CD4-positive, alpha-beta memory T cell (primary cell): ENCODE data around the gene PIK3R5. TPM values are rescaled to one million over a fixed set of nuclear protein-coding genes. Genes with fewer than 3 reads are reported as not detected.

Source experiments
- CTCF ChIA-PET: fragments of 350-600 bp; sonication (Branson Sonifier 250); formaldehyde crosslinking; loops from one replicate; lab custom pipeline; 2021; ENCODE audit warnings: inconsistent platforms; ENCODE audit not compliant: partially characterized antibody; lab: Charles Lee
- POLR2A ChIA-PET: fragments of 350-600 bp; sonication (Branson Sonifier 250); formaldehyde crosslinking; loops from one replicate; lab custom pipeline; 2021; ENCODE audit not compliant: partially characterized antibody; lab: Charles Lee
- DNase-seq, 5 donors: peaks; one replicate each; pipeline versions ENCODE4 v3.0.0 to v3.0.0-alpha.2; 2020 to 2022; ENCODE audit warnings: mixed read lengths in 1 of 5
- H3K27ac ChIP-seq: one replicate; pipeline ENCODE4 v1.7.0; 2013; ENCODE audit warnings: low read depth, low read length
- H3K27me3 ChIP-seq: 2 replicates; pipeline ENCODE4 v1.7.0; 2013; ENCODE audit warnings: mild to moderate bottlenecking, low read length, moderate library complexity; ENCODE audit not compliant: insufficient read depth
- H3K36me3 ChIP-seq: 2 replicates; pipeline ENCODE4 v1.7.0; 2013; ENCODE audit warnings: mild to moderate bottlenecking, low read length, moderate library complexity; ENCODE audit not compliant: insufficient read depth
- H3K4me1 ChIP-seq: 2 replicates; pipeline ENCODE4 v1.7.0; 2013; ENCODE audit warnings: mild to moderate bottlenecking, low read length, moderate library complexity; ENCODE audit not compliant: insufficient read depth
- H3K4me3 ChIP-seq, 2 donors: one replicate each; pipeline ENCODE4 v1.7.0; 2013; ENCODE audit warnings: low read length in 2 of 2, mild to moderate bottlenecking in 1 of 2
- H3K9me3 ChIP-seq, 2 donors: one replicate each; pipeline ENCODE4 v1.7.0; 2013; ENCODE audit warnings: low read length in 2 of 2, control low read depth in 1 of 2; ENCODE audit not compliant: control insufficient read depth in 1 of 2
- H3K27ac Mint-ChIP-seq, 7 donors: one replicate each; pipeline ENCODE4 v1.8.0; 2020 to 2021; ENCODE audit warnings: mixed read lengths in 7 of 7, mild to moderate bottlenecking in 6 of 7, inconsistent platforms in 3 of 7, moderate library complexity in 3 of 7
- H3K27me3 Mint-ChIP-seq, 2 donors: one replicate each; pipeline ENCODE4 v1.8.0; 2020 to 2021; ENCODE audit warnings: mixed read lengths in 2 of 2
- H3K36me3 Mint-ChIP-seq, 2 donors: one replicate each; pipeline ENCODE4 v1.8.0; 2020 to 2021; ENCODE audit warnings: mixed read lengths in 2 of 2, inconsistent platforms in 1 of 2, mild to moderate bottlenecking in 1 of 2
- H3K4me1 Mint-ChIP-seq, 4 donors: one replicate each; pipeline ENCODE4 v1.8.0; 2020 to 2021; ENCODE audit warnings: mixed read lengths in 4 of 4, mild to moderate bottlenecking in 1 of 4
- H3K4me3 Mint-ChIP-seq, 8 donors: one replicate each; pipeline ENCODE4 v1.8.0; 2020 to 2021; ENCODE audit warnings: mixed read lengths in 8 of 8, mild to moderate bottlenecking in 7 of 8, moderate library complexity in 6 of 8, inconsistent platforms in 3 of 8
- H3K9me3 Mint-ChIP-seq, 8 donors: one replicate each; pipeline ENCODE4 v1.8.0; 2020 to 2021; ENCODE audit warnings: mixed read lengths in 8 of 8, mild to moderate bottlenecking in 5 of 8, inconsistent platforms in 3 of 8, moderate library complexity in 1 of 8
- intact Hi-C: fragments of 100-400 bp; cut with micrococcal nuclease; formaldehyde crosslinking; loops from one replicate; pipeline ENCODE4 v1.15.1; 2023
- polyA plus RNA-seq, 2 donors: library from polyadenylated mRNA; unstranded; fragments of 300-500 nt; fragmentation: Illumina TruSeq; gene quantifications; one replicate each; pipeline ENCODE4 v1.2.3, GENCODE V29; 2021
- total RNA-seq, 2 experiments: library from RNA; stranded (reverse); gene quantifications; one replicate each; pipeline ENCODE4 v1.2.3, GENCODE V29; 2021

Gene PIK3R5
- total and polyA plus RNA-seq, 4 experiments from 2014 or later: 18.5 to 89.4 (median 73.6) TPM

GRCh38 chr17:8922928-8923327 lies 42.6 kb downstream of the PIK3R5 start:
- ChIA-PET POLR2A (interaction anchor here (1.0 to 1.1 kb wide), 2 partner anchors 19 to 26 kb away, joined by 3 to 4 read pairs; no protein-coding TSS in a partner anchor), CTCF (interaction anchor here (0.6 kb wide), 1 partner anchor 14 kb away, joined by 3 read pairs; no protein-coding TSS in a partner anchor)
- Histone ChIP-seq H3K4me1 (peaks cover 48% of the 10 kb centered on the region), H3K27me3 (no peaks in the 10 kb centered on the region), H3K27ac (no peak overlapping the region), H3K9me3 (peaks cover under 1 to 4% of the 10 kb centered on the region in 2 donors), H3K4me3 (no peak overlapping the region), H3K36me3 (peaks cover 7% of the 10 kb centered on the region)
- Mint-ChIP-seq H3K4me3 (no peak overlapping the region), H3K9me3 (peaks cover 0 to 21% (median 7%) of the 10 kb centered on the region in 8 donors), H3K27ac (peak overlapping the region in 1 of 7 donors; percentile 65), H3K36me3 (peaks cover 25 to 27% of the 10 kb centered on the region in 2 donors), H3K4me1 (peaks cover 20 to 37% (median 28%) of the 10 kb centered on the region in 4 donors), H3K27me3 (no peaks in the 10 kb centered on the region)
- intact Hi-C loops: no loop called here
- DNase-seq: no peak

- POLR2A ChIA-PET: interaction anchor here (1.0 to 1.1 kb wide), 2 partner anchors 19 to 26 kb away, joined by 3 to 4 read pairs; no protein-coding TSS in a partner anchor
- Histone ChIP-seq H3K4me1 (peaks cover 48% of the 10 kb centered on the region), H3K27ac (no peak overlapping the region), H3K4me3 (no peak overlapping the region), H3K36me3 (peaks cover 2% of the 10 kb centered on the region), H3K27me3 (no peaks in the 10 kb centered on the region), H3K9me3 (no peaks in the 10 kb centered on the region)
- intact Hi-C loops: no loop called here
- Mint-ChIP-seq H3K9me3 (peaks cover 0 to 21% (median 5%) of the 10 kb centered on the region in 8 donors), H3K27ac (peak overlapping the region in 3 of 7 donors; percentile 24 to 65 (median 65)), H3K4me3 (peak overlapping the region in 3 of 8 donors; percentile 3 to 69 (median 32)), H3K36me3 (peaks cover 21 to 31% of the 10 kb centered on the region in 2 donors), H3K27me3 (no peaks in the 10 kb centered on the region), H3K4me1 (peaks cover 21 to 38% (median 27%) of the 10 kb centered on the region in 4 donors)
- CTCF ChIA-PET: interaction anchor here (0.7 kb wide), 1 partner anchor 10 kb away, joined by 3 read pairs; no protein-coding TSS in a partner anchor
- DNase-seq: no peak
These were observed 43.1 kb downstream of the PIK3R5 start for GRCh38 chr17:8922451-8922850.

GRCh38 chr17:8921147-8921546 lies 44.4 kb downstream of the PIK3R5 start:
- H3K27ac Mint-ChIP-seq: no peak overlapping the region
- no peaks in the 10 kb centered on the region for H3K27me3 Mint-ChIP-seq
- H3K9me3 ChIP-seq: no peaks in the 10 kb centered on the region
- no peaks in the 10 kb centered on the region for H3K27me3 ChIP-seq
- H3K4me1 ChIP-seq: peaks cover 54% of the 10 kb centered on the region
- H3K4me1 Mint-ChIP-seq: peaks cover 21 to 47% (median 35%) of the 10 kb centered on the region in 4 donors
- ChIA-PET CTCF (no interaction called here), POLR2A (no interaction called here)
- DNase-seq: no peak
- H3K36me3 Mint-ChIP-seq: peaks cover 30 to 39% of the 10 kb centered on the region in 2 donors
- H3K27ac ChIP-seq: no peak overlapping the region
- no peaks in the 10 kb centered on the region for H3K36me3 ChIP-seq
- no peak overlapping the region for H3K4me3 ChIP-seq
- H3K4me3 Mint-ChIP-seq: no peak overlapping the region
- peaks cover 0 to 15% (median 1%) of the 10 kb centered on the region in 8 donors for H3K9me3 Mint-ChIP-seq
- intact Hi-C loops: no loop called here

- Histone ChIP-seq H3K36me3 (peaks cover under 1% of the 10 kb centered on the region), H3K4me1 (peaks cover 33% of the 10 kb centered on the region), H3K27me3 (no peaks in the 10 kb centered on the region), H3K27ac (no peak overlapping the region), H3K4me3 (no peak overlapping the region), H3K9me3 (no peaks in the 10 kb centered on the region)
- Mint-ChIP-seq H3K27me3 (no peaks in the 10 kb centered on the region), H3K4me3 (no peak overlapping the region), H3K4me1 (peaks cover 23 to 57% (median 40%) of the 10 kb centered on the region in 4 donors), H3K27ac (peak overlapping the region in 5 of 7 donors; percentile 13 to 79 (median 48)), H3K36me3 (peaks cover 39 to 46% of the 10 kb centered on the region in 2 donors), H3K9me3 (peaks cover 0 to 15% (median 1%) of the 10 kb centered on the region in 8 donors)
- POLR2A ChIA-PET: interaction anchor here (1.1 kb wide), 1 partner anchor 46 kb away, joined by 3 read pairs; the partner anchor contains the start of gene PIK3R5
- intact Hi-C loops: no loop called here
- CTCF ChIA-PET: interaction anchor here (1.1 to 1.4 kb wide), 3 partner anchors 23 to 79 kb away, joined by 3 to 5 read pairs (median 3); no protein-coding TSS in a partner anchor
- no peak for DNase-seq
These were observed 46.6 kb downstream of the PIK3R5 start for GRCh38 chr17:8918807-8919465.

DNA sequence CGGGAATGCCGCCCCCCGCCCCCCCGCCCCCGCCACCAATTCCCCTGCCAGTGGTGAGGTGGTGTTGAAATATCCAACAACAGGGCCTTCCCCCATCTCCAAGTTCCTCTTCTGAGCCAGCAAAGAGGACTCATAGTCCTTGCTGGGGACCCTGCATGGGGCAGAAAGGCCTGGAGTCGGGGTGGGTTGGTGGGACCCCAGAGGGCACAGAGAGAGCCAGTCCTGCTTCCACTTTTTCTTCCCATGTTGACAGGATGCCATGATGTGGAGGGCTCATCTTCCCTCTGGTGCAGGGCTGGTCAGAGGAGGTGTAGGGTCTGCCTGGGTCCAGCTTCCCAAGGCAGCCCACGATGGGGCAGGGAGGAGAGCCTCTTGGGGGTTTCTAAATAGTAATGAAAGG lies 49.0 kb downstream of the PIK3R5 start:
- H3K4me3 ChIP-seq: no peak overlapping the region
- H3K27me3 ChIP-seq: no peaks in the 10 kb centered on the region
- Mint-ChIP-seq H3K4me1 (peaks cover 17 to 46% (median 35%) of the 10 kb centered on the region in 4 donors), H3K36me3 (peaks cover 48 to 49% of the 10 kb centered on the region in 2 donors), H3K4me3 (no peak overlapping the region), H3K27ac (peak overlapping the region in 4 of 7 donors; percentile 43 to 82 (median 62)), H3K27me3 (no peaks in the 10 kb centered on the region), H3K9me3 (peaks cover 0 to 15% (median under 1%) of the 10 kb centered on the region in 8 donors)
- POLR2A ChIA-PET: interaction anchor here (1.2 to 1.4 kb wide), 2 partner anchors 10 to 28 kb away, joined by 3 read pairs; no protein-coding TSS in a partner anchor
- peaks cover 19% of the 10 kb centered on the region for H3K4me1 ChIP-seq
- no peak for DNase-seq
- peaks cover 14% of the 10 kb centered on the region for H3K36me3 ChIP-seq
- no peaks in the 10 kb centered on the region for H3K9me3 ChIP-seq
- intact Hi-C loops: no loop called here
- no peak overlapping the region for H3K27ac ChIP-seq
- CTCF ChIA-PET: no interaction called here

GRCh38 chr17:8914554-8914953 lies 51.0 kb downstream of the PIK3R5 start:
- no peaks in the 10 kb centered on the region for H3K27me3 ChIP-seq
- H3K4me1 Mint-ChIP-seq: peaks cover 15 to 40% (median 35%) of the 10 kb centered on the region in 4 donors
- CTCF ChIA-PET: no interaction called here
- H3K4me3 ChIP-seq: no peak overlapping the region
- peaks cover 0 to 15% (median under 1%) of the 10 kb centered on the region in 8 donors for H3K9me3 Mint-ChIP-seq
- no peak for DNase-seq
- H3K4me3 Mint-ChIP-seq: no peak overlapping the region
- H3K27ac Mint-ChIP-seq: peak overlapping the region; percentile 30 to 86 (median 57)
- no peaks in the 10 kb centered on the region for H3K27me3 Mint-ChIP-seq
- POLR2A ChIA-PET: interaction anchor here (2.2 kb wide), 1 partner anchor 15 kb away, joined by 6 read pairs; no protein-coding TSS in a partner anchor
- H3K9me3 ChIP-seq: no peaks in the 10 kb centered on the region
- intact Hi-C loops: no loop called here
- H3K27ac ChIP-seq: no peak overlapping the region
- H3K4me1 ChIP-seq: peaks cover 16% of the 10 kb centered on the region
- H3K36me3 Mint-ChIP-seq: peaks cover 55 to 62% of the 10 kb centered on the region in 2 donors
- H3K36me3 ChIP-seq: peaks cover 31% of the 10 kb centered on the region

DNA sequence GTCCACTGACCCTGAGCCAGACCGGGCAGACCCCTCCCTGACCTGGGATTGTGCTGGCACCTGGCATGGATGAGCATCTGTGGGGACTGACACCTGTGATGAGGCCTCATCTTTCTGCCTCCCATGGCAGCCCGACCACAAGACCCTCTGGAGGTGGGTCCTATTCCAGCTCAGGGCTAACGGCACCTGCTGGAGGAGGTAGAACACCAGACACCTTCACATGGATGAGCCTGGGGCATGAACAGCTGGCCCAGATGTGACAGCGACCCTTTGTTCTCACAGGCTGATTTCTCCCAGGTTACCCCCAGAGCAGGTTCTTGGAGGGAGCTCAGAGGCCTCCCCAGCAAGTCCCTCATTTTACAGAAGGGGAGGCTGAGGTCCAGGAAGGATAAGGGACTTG lies 51.6 kb downstream of the PIK3R5 start:
- H3K36me3 Mint-ChIP-seq: peaks cover 52 to 60% of the 10 kb centered on the region in 2 donors
- H3K4me3 ChIP-seq: no peak overlapping the region
- no peaks in the 10 kb centered on the region for H3K9me3 ChIP-seq
- no peak overlapping the region for H3K4me3 Mint-ChIP-seq
- no peaks in the 10 kb centered on the region for H3K27me3 ChIP-seq
- peaks cover 9% of the 10 kb centered on the region for H3K4me1 ChIP-seq
- peaks cover 12 to 35% (median 28%) of the 10 kb centered on the region in 4 donors for H3K4me1 Mint-ChIP-seq
- CTCF ChIA-PET: no interaction called here
- H3K27me3 Mint-ChIP-seq: no peaks in the 10 kb centered on the region
- peaks cover 36% of the 10 kb centered on the region for H3K36me3 ChIP-seq
- no peak overlapping the region for H3K27ac ChIP-seq
- DNase-seq: no peak
- peaks cover 0 to 14% (median under 1%) of the 10 kb centered on the region in 8 donors for H3K9me3 Mint-ChIP-seq
- intact Hi-C loops: no loop called here
- POLR2A ChIA-PET: interaction anchor here (0.9 to 2.2 kb wide), 4 partner anchors 13 to 51 kb away, joined by 3 to 6 read pairs (median 4); partner anchors contain the start of gene PIK3R5
- peak overlapping the region in 2 of 7 donors; percentile 60 to 62 for H3K27ac Mint-ChIP-seq
